Neural cell (in vitro differentiated cells): ENCODE results near the gene PPP2R2D. TPM values are rescaled to one million over a fixed set of nuclear protein-coding genes. Genes with fewer than 3 reads are reported as not detected.

Experiments
- H2AFZ ChIP-seq: fragments of 200-600, 300-800 bp; sonication (generic), shearing (Covaris generic); 2 replicates; pipeline ENCODE4 v1.6.0; 2014; ENCODE audit warnings: low read depth, mild to moderate bottlenecking, antibody characterized with exemption, low read length, moderate library complexity
- H3F3A ChIP-seq: fragments of 200-600 bp; shearing (Covaris generic); 2 replicates; pipeline ENCODE4 v1.6.1; 2016; ENCODE audit warnings: mild to moderate bottlenecking, moderate library complexity, mixed read lengths, antibody characterized with exemption, low read length; ENCODE audit not compliant: insufficient read depth, poor library complexity, severe bottlenecking
- H3K27ac ChIP-seq: fragments of 200-600, 300-800 bp; sonication (generic), shearing (Covaris generic); 2 replicates; pipeline ENCODE4 v1.5.1; 2014; ENCODE audit warnings: mild to moderate bottlenecking, low read length, moderate library complexity
- H3K27me3 ChIP-seq: fragments of 300-800, 200-600 bp; sonication (generic), shearing (Covaris generic); 2 replicates; pipeline ENCODE4 v1.6.0; 2014; ENCODE audit warnings: mild to moderate bottlenecking, low read depth, low read length, moderate library complexity; ENCODE audit not compliant: insufficient read depth
- H3K36me3 ChIP-seq: fragments of 300-800, 200-600 bp; sonication (generic), shearing (Covaris generic); 2 replicates; pipeline ENCODE4 v1.5.1; 2014; ENCODE audit warnings: mild to moderate bottlenecking, antibody characterized with exemption, low read length, moderate library complexity; ENCODE audit not compliant: insufficient read depth
- H3K4me2 ChIP-seq: fragments of 300-800, 200-600 bp; sonication (generic), shearing (Covaris generic); 2 replicates; pipeline ENCODE4 v1.6.0; 2014; ENCODE audit warnings: mild to moderate bottlenecking, low read length
- H3K4me3 ChIP-seq: fragments of 300-800, 200-600 bp; sonication (generic), shearing (Covaris generic); 2 replicates; pipeline ENCODE4 v1.5.1; 2014; ENCODE audit warnings: mild to moderate bottlenecking, low read length, moderate library complexity
- H3K79me2 ChIP-seq: fragments of 200-600 bp; shearing (Covaris generic); replicated peaks from 2 replicates; pipeline ENCODE4 v1.6.0; 2014; ENCODE audit warnings: mild to moderate bottlenecking, low read length, moderate library complexity; ENCODE audit not compliant: insufficient read depth
- H3K9ac ChIP-seq: fragments of 300-800, 200-600 bp; sonication (generic), shearing (Covaris generic); 2 replicates; pipeline ENCODE4 v1.6.1; 2016; ENCODE audit warnings: mild to moderate bottlenecking, low read length, mixed read lengths
- H3K9me2 ChIP-seq: fragments of 200-600 bp; shearing (Covaris generic); 2 replicates; pipeline ENCODE4 v1.6.1; 2016; ENCODE audit warnings: mild to moderate bottlenecking, low read length, mixed read lengths; ENCODE audit not compliant: insufficient read depth
- H3K9me3 ChIP-seq: fragments of 200-600, 300-800 bp; sonication (generic), shearing (Covaris generic); 2 replicates; pipeline ENCODE4 v1.6.1; 2016; ENCODE audit warnings: mild to moderate bottlenecking, mixed run types, low read length, moderate library complexity, mixed read lengths
- H4K20me1 ChIP-seq: fragments of 200-600 bp; shearing (Covaris generic); 2 replicates; pipeline ENCODE4 v1.6.1; 2016; ENCODE audit warnings: mild to moderate bottlenecking, mixed run types; ENCODE audit not compliant: insufficient read depth
- EP300 ChIP-seq: fragments of 450-650 bp; conservative IDR thresholded peaks from 2 replicates; pipeline ENCODE4 v1.6.1; 2014; ENCODE audit warnings: antibody characterized with exemption, mild to moderate bottlenecking, moderate library complexity; ENCODE audit not compliant: poor library complexity, severe bottlenecking
- EZH2 ChIP-seq: fragments of 200-600, 300-800 bp; shearing (Covaris generic), sonication (generic); IDR thresholded peaks from 2 replicates; pipeline ENCODE4 v1.6.1; 2014; ENCODE audit warnings: antibody characterized with exemption, low read length, borderline replicate concordance, mild to moderate bottlenecking; ENCODE audit not compliant: insufficient read depth, poor library complexity, severe bottlenecking
- MXI1 ChIP-seq: fragments of 450-650 bp; conservative IDR thresholded peaks from 2 replicates; pipeline ENCODE4 v1.6.1; 2014; ENCODE audit warnings: antibody characterized with exemption, mild to moderate bottlenecking; ENCODE audit not compliant: poor library complexity, severe bottlenecking
- POLR2AphosphoS5 ChIP-seq: IDR thresholded peaks from 2 replicates; pipeline ENCODE4 v1.6.1; 2012
- RAD21 ChIP-seq: fragments of 450-650 bp; conservative IDR thresholded peaks from 2 replicates; pipeline ENCODE4 v1.6.1; 2014; ENCODE audit warnings: antibody characterized with exemption, mild to moderate bottlenecking, moderate library complexity
- SMC3 ChIP-seq: fragments of 450-650 bp; conservative IDR thresholded peaks from 2 replicates; pipeline ENCODE4 v1.6.1; 2014; ENCODE audit warnings: antibody characterized with exemption, mild to moderate bottlenecking, moderate library complexity; ENCODE audit not compliant: poor library complexity
- TAF1 ChIP-seq: IDR thresholded peaks from 2 replicates; pipeline ENCODE4 v1.6.1; 2012; ENCODE audit warnings: low read depth
- polyA plus RNA-seq: library from polyadenylated mRNA; depleted of rRNA; stranded (reverse); fragments of >200 nt; gene quantifications from 2 replicates; pipeline ENCODE4 v1.2.3, GENCODE V29; 2014
- TF ChIP-seq, protein P1 (sequence below): IDR thresholded peaks from 2 replicates; pipeline ENCODE4 v1.6.1; 2012; ENCODE audit warnings: borderline replicate concordance
- TF ChIP-seq, protein P2 (sequence below): fragments of 450-650 bp; IDR thresholded peaks from 2 replicates; pipeline ENCODE4 v1.5.1; 2014; ENCODE audit warnings: antibody characterized with exemption, mild to moderate bottlenecking, moderate library complexity; ENCODE audit not compliant: poor library complexity, severe bottlenecking

PPP2R2D gene
- polyA plus RNA-seq, 1 donor from 2014 or later, result 71.7 TPM

DNA sequence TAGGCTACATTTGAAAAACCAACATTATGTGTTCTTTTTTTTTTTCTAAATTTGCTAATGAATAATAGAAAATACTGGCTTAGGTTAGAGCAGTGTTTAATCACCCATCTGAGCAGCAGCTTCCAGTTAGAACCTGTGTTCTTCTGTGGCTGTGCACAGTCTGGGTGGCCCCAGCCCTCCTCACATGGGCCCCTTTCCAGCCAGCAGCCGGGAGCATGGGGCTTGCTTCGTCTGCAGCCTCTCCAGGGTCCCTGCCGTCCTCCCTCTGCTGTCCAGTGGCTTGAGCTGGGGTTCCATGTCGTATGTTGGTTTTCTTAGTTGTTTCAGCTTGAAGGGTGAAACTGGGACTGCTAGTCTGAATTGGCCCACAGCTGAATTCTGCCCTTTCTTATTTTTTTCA is 43.6 kb downstream of the PPP2R2D start:
- Histone ChIP-seq H3K9me2 (no peaks in the 10 kb centered on the region), H3K27ac (no peak overlapping the region), H3F3A (no peaks in the 10 kb centered on the region), H3K27me3 (no peaks in the 10 kb centered on the region), H2AFZ (no peak overlapping the region), H3K79me2 (no peaks in the 10 kb centered on the region), H3K36me3 (peaks cover 19% of the 10 kb centered on the region), H3K9ac (no peak overlapping the region), H3K4me2 (no peak overlapping the region), H4K20me1 (no peaks in the 10 kb centered on the region), H3K9me3 (no peaks in the 10 kb centered on the region), H3K4me3 (no peak overlapping the region)
- TF ChIP-seq, protein P1, sequence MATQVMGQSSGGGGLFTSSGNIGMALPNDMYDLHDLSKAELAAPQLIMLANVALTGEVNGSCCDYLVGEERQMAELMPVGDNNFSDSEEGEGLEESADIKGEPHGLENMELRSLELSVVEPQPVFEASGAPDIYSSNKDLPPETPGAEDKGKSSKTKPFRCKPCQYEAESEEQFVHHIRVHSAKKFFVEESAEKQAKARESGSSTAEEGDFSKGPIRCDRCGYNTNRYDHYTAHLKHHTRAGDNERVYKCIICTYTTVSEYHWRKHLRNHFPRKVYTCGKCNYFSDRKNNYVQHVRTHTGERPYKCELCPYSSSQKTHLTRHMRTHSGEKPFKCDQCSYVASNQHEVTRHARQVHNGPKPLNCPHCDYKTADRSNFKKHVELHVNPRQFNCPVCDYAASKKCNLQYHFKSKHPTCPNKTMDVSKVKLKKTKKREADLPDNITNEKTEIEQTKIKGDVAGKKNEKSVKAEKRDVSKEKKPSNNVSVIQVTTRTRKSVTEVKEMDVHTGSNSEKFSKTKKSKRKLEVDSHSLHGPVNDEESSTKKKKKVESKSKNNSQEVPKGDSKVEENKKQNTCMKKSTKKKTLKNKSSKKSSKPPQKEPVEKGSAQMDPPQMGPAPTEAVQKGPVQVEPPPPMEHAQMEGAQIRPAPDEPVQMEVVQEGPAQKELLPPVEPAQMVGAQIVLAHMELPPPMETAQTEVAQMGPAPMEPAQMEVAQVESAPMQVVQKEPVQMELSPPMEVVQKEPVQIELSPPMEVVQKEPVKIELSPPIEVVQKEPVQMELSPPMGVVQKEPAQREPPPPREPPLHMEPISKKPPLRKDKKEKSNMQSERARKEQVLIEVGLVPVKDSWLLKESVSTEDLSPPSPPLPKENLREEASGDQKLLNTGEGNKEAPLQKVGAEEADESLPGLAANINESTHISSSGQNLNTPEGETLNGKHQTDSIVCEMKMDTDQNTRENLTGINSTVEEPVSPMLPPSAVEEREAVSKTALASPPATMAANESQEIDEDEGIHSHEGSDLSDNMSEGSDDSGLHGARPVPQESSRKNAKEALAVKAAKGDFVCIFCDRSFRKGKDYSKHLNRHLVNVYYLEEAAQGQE, result no peak
- TF ChIP-seq SMC3 (no peak), RAD21 (no peak), EZH2 (no peak), TAF1 (no peak), POLR2AphosphoS5 (no peak), EP300 (no peak), MXI1 (no peak)
- TF ChIP-seq, protein P2, sequence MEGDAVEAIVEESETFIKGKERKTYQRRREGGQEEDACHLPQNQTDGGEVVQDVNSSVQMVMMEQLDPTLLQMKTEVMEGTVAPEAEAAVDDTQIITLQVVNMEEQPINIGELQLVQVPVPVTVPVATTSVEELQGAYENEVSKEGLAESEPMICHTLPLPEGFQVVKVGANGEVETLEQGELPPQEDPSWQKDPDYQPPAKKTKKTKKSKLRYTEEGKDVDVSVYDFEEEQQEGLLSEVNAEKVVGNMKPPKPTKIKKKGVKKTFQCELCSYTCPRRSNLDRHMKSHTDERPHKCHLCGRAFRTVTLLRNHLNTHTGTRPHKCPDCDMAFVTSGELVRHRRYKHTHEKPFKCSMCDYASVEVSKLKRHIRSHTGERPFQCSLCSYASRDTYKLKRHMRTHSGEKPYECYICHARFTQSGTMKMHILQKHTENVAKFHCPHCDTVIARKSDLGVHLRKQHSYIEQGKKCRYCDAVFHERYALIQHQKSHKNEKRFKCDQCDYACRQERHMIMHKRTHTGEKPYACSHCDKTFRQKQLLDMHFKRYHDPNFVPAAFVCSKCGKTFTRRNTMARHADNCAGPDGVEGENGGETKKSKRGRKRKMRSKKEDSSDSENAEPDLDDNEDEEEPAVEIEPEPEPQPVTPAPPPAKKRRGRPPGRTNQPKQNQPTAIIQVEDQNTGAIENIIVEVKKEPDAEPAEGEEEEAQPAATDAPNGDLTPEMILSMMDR, result no peak

DNA sequence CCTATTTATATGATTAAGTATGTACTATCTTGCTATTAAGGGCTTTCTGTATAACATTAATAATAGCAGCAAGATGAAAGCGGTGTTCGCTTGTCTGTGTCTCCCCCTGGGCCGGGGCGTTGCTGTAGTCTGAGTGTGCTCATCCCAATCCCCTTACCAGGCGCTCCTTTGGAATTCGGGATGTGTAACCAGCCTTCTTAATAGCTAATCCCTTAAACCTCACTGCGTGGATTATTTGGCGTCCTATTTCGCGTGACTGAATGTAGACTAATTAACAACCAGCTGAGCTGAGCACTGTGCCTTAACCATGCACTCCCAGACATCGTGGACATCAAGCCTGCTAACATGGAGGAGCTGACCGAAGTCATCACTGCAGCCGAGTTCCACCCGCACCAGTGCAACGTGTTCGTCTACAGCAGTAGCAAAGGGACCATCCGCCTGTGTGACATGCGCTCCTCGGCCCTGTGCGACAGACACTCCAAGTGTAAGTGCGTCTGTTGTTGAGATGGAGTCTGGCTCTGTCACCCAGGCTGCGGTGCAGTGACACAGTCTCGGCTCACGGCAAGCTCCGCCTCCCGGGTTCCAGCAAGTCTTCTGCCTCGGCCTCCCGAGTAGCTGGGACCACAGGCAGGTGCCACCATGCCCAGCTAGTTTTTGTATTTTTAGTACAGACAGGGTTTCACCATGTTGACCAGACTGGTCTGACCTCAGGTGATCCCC is 44.3 kb downstream of the PPP2R2D start:
- Histone ChIP-seq H3F3A (no peaks in the 10 kb centered on the region), H3K27ac (no peak overlapping the region), H3K9me2 (no peaks in the 10 kb centered on the region), H2AFZ (no peak overlapping the region), H3K4me2 (no peak overlapping the region), H3K79me2 (no peaks in the 10 kb centered on the region), H3K36me3 (peaks cover 22% of the 10 kb centered on the region), H3K4me3 (no peak overlapping the region), H3K27me3 (no peaks in the 10 kb centered on the region), H4K20me1 (no peaks in the 10 kb centered on the region), H3K9me3 (no peaks in the 10 kb centered on the region), H3K9ac (no peak overlapping the region)
- TF ChIP-seq EZH2 (no peak), MXI1 (no peak), EP300 (no peak), POLR2AphosphoS5 (no peak), SMC3 (no peak), RAD21 (no peak), TAF1 (no peak)
- TF ChIP-seq, protein P1, result no peak
- TF ChIP-seq, protein P2, result no peak
